ENCODE measurements around the gene EMX1. TPM values are rescaled to one million over a fixed set of nuclear protein-coding genes. Genes with fewer than 3 reads are reported as not detected.

The EMX1 gene
- total RNA-seq, 5 donors from 2014 or later (not counting 1 experiment from before 2014, with no cell fraction given) = not detected

DNA sequence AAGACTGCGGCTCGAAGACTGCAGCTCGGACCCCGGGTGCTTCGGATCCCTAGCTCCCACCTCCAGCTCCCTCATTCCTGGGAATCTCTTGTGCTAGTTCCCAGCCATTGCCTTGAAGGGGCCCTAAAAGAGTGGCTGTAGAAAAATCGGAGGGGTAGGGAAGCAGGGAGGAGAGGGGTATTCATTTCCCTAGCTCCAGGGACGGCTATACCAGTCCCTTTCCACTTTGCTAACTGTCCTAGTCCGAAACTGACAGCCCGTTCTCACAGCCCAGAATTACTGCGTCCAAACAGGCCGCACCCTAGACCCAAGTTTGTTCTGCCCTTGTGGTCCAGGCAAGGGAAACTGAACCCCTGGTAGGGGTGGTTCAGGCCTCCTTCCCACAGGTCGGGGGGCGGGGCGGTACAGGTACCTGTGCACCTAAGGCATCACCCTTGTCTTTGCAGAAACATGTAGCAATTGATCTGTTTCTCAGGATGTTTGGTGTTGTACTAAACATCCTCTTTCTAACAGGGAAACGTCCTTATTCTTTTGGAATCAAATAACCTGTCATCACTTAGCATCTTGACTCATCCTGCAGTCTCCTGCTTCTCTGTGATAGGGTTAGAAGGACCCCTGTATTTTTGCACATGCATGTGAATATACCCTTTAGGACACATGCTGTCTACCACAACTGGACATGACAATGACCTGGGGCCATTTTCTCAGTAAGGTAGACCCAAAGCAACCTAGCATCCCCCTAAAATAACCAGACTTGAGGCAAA, 4.0 kb downstream of the EMX1 start:
- CTCF ChIA-PET = interaction anchor here (0.6 to 0.7 kb wide), 2 partner anchors 14 to 771 kb away, joined by 3 read pairs; no protein-coding TSS in a partner anchor
- Histone ChIP-seq H3K4me1 (ENCODE audit: control insufficient read depth in 1 of 2, extremely low read depth in 1 of 2, insufficient read depth in 2 of 2, low read length in 2 of 2) (peaks cover 8 to 48% of the 10 kb centered on the region in 2 experiments), H3K9me3 (no peaks in the 10 kb centered on the region), H3K27me3 (replicated peaks in 1 of 2; ENCODE audit: control insufficient read depth in 2 of 2, extremely low read depth in 1 of 2, insufficient read depth in 2 of 2, low read length in 1 of 2) (peaks cover 14 to 85% of the 10 kb centered on the region in 2 experiments), H3K27ac (ENCODE audit: low read length) (no peak overlapping the region), H3K36me3 (ENCODE audit: control insufficient read depth in 2 of 2, extremely low read depth in 1 of 2, insufficient read depth in 1 of 2, low read length in 1 of 2) (no peaks in the 10 kb centered on the region), H3K4me3 (ENCODE audit: control insufficient read depth in 1 of 2, extremely low read depth in 1 of 2, low read length in 1 of 2) (no peak overlapping the region)
- peak in 1 of 35 experiments; percentile 16 for DNase-seq
- Mint-ChIP-seq H3K36me3 (no peaks in the 10 kb centered on the region), H3K9me3 (no peaks in the 10 kb centered on the region), H3K27me3 (peaks cover 47 to 72% of the 10 kb centered on the region in 2 donors), H3K27ac (no peak overlapping the region), H3K4me3 (peak overlapping the region in 1 of 3 donors; percentile 7), H3K4me1 (peaks cover 14 to 40% (median 34%) of the 10 kb centered on the region in 3 donors)
- 22% methylated on average over 3 of the region's 15 CpGs for WGBS (ENCODE audit: insufficient coverage)
- ATAC-seq (replicated peaks in 1 of 4) = no peak
- POLR2A ChIA-PET = no interaction called here

DNA sequence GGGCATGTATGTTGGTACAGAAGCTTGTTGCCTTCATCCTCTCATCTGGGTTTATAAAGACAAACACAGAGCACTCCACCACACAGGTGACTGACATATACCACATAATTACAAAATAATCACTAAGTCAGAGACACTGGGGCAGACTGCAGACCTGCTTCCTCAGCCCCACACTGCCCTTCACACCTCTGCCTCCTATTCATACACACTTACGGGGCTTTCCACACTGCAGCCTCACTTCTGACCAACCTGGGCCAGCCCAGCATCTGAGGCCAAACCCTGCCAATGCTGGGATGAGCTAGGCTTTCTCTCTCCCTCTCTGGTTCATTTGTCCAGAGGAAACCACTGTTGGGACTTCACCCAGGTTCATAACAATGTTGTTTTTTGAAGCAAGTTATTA, 4.5 kb downstream of the EMX1 start:
- H3K9me3 ChIP-seq = no peaks in the 10 kb centered on the region
- DNase-seq (peak in 1 of 35 experiments; percentile 14), ATAC-seq (replicated peaks in 1 of 4) (no peak)
- CTCF ChIA-PET = interaction anchor here in 1 of 2 donors (0.7 kb wide), 1 partner anchor 772 kb away, joined by 3 read pairs; no protein-coding TSS in a partner anchor
- peaks cover 3 to 42% of the 10 kb centered on the region in 2 experiments for H3K4me1 ChIP-seq (ENCODE audit: control insufficient read depth in 1 of 2, extremely low read depth in 1 of 2, insufficient read depth in 2 of 2, low read length in 2 of 2)
- Mint-ChIP-seq H3K9me3 (no peaks in the 10 kb centered on the region), H3K4me1 (peaks cover 12 to 37% (median 31%) of the 10 kb centered on the region in 3 donors), H3K4me3 (no peak overlapping the region), H3K27me3 (peaks cover 47 to 68% of the 10 kb centered on the region in 2 donors), H3K27ac (peak overlapping the region in 1 of 2 donors; percentile 40), H3K36me3 (no peaks in the 10 kb centered on the region)
- WGBS (ENCODE audit: insufficient coverage) = 70% methylated on average over 1 of the region's 1 CpG
- POLR2A ChIA-PET = no interaction called here
- H3K27ac ChIP-seq (ENCODE audit: low read length) = no peak overlapping the region
- H3K4me3 ChIP-seq (ENCODE audit: control insufficient read depth in 1 of 2, extremely low read depth in 1 of 2, low read length in 1 of 2) = no peak overlapping the region
- peaks cover 18 to 81% of the 10 kb centered on the region in 2 experiments for H3K27me3 ChIP-seq (replicated peaks in 1 of 2; ENCODE audit: control insufficient read depth in 2 of 2, extremely low read depth in 1 of 2, insufficient read depth in 2 of 2, low read length in 1 of 2)
- H3K36me3 ChIP-seq (ENCODE audit: control insufficient read depth in 2 of 2, extremely low read depth in 1 of 2, insufficient read depth in 1 of 2, low read length in 1 of 2) = no peaks in the 10 kb centered on the region

DNA sequence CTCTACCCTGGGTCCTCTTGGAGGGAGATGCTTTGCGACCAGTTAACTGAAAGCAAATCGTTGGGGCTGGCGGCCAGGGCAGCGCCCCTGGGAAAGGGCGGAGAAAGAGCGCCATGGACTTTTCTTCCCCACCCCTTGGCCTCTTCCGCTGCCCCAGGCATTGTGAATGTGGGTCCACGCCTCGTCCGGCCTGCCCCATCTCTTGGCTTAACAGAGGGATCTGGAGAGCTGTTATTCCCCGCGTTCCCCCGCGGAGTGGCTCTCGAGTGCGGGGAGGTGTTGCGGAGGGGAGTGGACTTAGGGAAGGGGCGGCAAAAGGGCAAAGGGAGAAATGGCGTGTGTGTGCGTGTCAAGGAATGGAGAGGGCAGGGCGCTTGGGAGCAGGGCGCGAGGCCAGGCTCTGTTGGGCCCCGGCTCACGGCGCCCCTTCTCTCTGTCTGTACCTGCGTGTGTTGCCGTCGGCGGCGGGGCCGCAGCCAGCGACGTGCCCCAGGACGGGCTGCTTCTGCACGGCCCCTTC, 6.6 kb downstream of the EMX1 start:
- Mint-ChIP-seq H3K36me3 (no peaks in the 10 kb centered on the region), H3K4me3 (peak overlapping the region in 1 of 3 donors; percentile 50)

DNA sequence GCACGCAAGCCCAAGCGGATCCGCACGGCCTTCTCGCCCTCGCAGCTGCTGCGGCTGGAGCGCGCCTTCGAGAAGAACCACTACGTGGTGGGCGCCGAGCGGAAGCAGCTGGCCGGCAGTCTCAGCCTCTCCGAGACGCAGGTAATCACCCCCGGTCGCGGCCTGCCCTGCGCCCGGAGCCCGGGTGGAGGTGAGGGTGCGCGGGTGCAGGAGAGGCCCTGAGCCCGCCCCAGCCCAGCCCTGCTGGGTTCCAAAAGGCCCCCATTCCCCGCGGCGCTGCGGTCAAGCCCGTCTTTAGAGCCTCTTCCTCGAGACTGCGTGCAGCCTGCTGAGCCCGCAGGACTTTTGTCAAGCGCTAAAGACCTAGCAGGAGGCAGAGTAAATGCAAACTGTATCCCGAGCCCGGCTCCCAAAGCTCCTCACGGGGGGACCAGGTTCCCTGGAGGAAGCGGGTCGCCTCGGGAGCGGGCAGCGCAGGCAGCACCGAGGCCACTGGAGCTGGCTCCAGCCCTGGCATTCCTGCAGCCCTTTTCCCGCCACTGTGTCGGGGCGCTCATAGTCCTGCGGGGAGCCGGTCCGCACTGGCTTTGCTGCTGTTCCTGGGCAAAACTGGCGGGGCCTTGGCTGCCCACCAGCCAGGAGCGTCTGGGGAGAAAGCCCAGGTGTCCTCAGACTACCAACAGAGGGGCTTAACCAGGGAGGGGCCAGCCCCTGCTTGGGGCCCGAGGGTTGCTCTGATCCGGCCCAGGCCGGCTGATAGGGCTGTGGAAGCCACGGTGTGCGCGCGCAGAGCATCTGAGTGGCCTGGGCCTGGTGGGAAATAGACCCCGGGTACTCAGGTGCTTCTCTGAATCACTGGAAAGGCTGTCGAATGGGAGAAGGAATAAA, 7.3 kb downstream of the EMX1 start:
- H3K9me3 Mint-ChIP-seq = no peaks in the 10 kb centered on the region
- Histone ChIP-seq H3K4me3 (ENCODE audit: control insufficient read depth in 1 of 2, extremely low read depth in 1 of 2, low read length in 1 of 2) (no peak overlapping the region), H3K9me3 (no peaks in the 10 kb centered on the region), H3K4me1 (ENCODE audit: control insufficient read depth in 1 of 2, extremely low read depth in 1 of 2, insufficient read depth in 2 of 2, low read length in 2 of 2) (peaks cover 0 to 29% of the 10 kb centered on the region in 2 experiments), H3K27ac (ENCODE audit: low read length) (no peak overlapping the region), H3K36me3 (ENCODE audit: control insufficient read depth in 2 of 2, extremely low read depth in 1 of 2, insufficient read depth in 1 of 2, low read length in 1 of 2) (no peaks in the 10 kb centered on the region), H3K27me3 (replicated peaks in 1 of 2; ENCODE audit: control insufficient read depth in 2 of 2, extremely low read depth in 1 of 2, insufficient read depth in 2 of 2, low read length in 1 of 2) (peaks cover 23 to 78% of the 10 kb centered on the region in 2 experiments)
- H3K4me3 Mint-ChIP-seq = peak overlapping the region in 1 of 3 donors; percentile 50
- peak in 1 of 35 experiments; percentile 20 for DNase-seq
- ChIA-PET CTCF (no interaction called here), POLR2A (no interaction called here)
- WGBS (ENCODE audit: insufficient coverage) = 6% methylated on average over 61 of the region's 61 CpGs
- H3K27me3 Mint-ChIP-seq = peaks cover 39 to 52% of the 10 kb centered on the region in 2 donors
- H3K36me3 Mint-ChIP-seq = no peaks in the 10 kb centered on the region
- ATAC-seq (replicated peaks in 1 of 4) = peak in 2 of 4 experiments; percentile 11 to 20
- H3K27ac Mint-ChIP-seq = no peak overlapping the region
- H3K4me1 Mint-ChIP-seq = peaks cover 3 to 23% (median 19%) of the 10 kb centered on the region in 3 donors

More for the DNA sequence above, 6.6 kb downstream of the EMX1 start:
- Mint-ChIP-seq H3K27ac (no peak overlapping the region), H3K27me3 (peaks cover 43 to 59% of the 10 kb centered on the region in 2 donors), H3K4me1 (peaks cover 9 to 29% (median 24%) of the 10 kb centered on the region in 3 donors), H3K9me3 (no peaks in the 10 kb centered on the region)
- Histone ChIP-seq H3K4me1 (ENCODE audit: control insufficient read depth in 1 of 2, extremely low read depth in 1 of 2, insufficient read depth in 2 of 2, low read length in 2 of 2) (peaks cover 0 to 30% of the 10 kb centered on the region in 2 experiments), H3K9me3 (no peaks in the 10 kb centered on the region), H3K27ac (ENCODE audit: low read length) (no peak overlapping the region), H3K4me3 (ENCODE audit: control insufficient read depth in 1 of 2, extremely low read depth in 1 of 2, low read length in 1 of 2) (no peak overlapping the region), H3K36me3 (ENCODE audit: control insufficient read depth in 2 of 2, extremely low read depth in 1 of 2, insufficient read depth in 1 of 2, low read length in 1 of 2) (no peaks in the 10 kb centered on the region), H3K27me3 (replicated peaks in 1 of 2; ENCODE audit: control insufficient read depth in 2 of 2, extremely low read depth in 1 of 2, insufficient read depth in 2 of 2, low read length in 1 of 2) (peaks cover 23 to 81% of the 10 kb centered on the region in 2 experiments)
- ChIA-PET CTCF (no interaction called here), POLR2A (no interaction called here)
- WGBS (ENCODE audit: insufficient coverage) = 8% methylated on average over 36 of the region's 36 CpGs
- peak in 1 of 35 experiments; percentile 17 for DNase-seq
- peak in 1 of 4 experiments; percentile 27 for ATAC-seq (replicated peaks in 1 of 4)

DNA sequence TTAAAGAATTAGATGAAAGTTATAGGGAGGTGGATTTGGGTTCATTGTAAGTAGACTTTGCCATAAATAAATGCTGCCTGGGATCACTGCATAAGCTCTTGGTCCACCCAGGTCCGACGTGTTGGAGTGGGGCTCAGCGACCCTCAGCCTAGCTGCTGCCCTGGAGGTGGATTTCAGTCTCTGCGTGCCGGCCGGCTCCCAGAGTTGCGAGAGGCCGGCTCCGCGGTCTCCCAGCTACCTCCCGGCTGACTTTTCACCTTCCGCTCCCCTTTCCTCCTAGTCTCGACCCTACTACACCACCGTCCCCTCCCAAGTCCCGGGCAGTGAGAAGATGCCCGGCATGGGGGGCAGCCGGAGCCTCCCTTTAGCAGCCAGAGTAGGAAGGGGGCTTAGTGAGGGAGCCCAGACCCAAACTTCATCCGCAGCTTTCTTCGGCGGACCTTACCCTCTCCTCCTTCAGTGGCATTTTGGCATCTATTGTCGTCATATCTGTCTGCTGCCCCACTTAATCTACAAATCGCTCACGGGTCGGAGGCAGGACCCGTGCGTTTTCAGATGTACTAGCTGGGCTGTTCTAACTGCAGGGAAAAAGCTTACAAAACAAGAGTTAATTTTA, 8.1 kb downstream of the EMX1 start:
- ATAC-seq (replicated peaks in 1 of 4) (no peak), DNase-seq (peak in 1 of 35 experiments; percentile 2)
- H3K4me3 Mint-ChIP-seq = no peak overlapping the region
- no peaks in the 10 kb centered on the region for H3K9me3 Mint-ChIP-seq
- peaks cover 23 to 72% of the 10 kb centered on the region in 2 experiments for H3K27me3 ChIP-seq (replicated peaks in 1 of 2; ENCODE audit: control insufficient read depth in 2 of 2, extremely low read depth in 1 of 2, insufficient read depth in 2 of 2, low read length in 1 of 2)
- peaks cover 38 to 44% of the 10 kb centered on the region in 2 donors for H3K27me3 Mint-ChIP-seq
- H3K36me3 ChIP-seq (ENCODE audit: control insufficient read depth in 2 of 2, extremely low read depth in 1 of 2, insufficient read depth in 1 of 2, low read length in 1 of 2) = no peaks in the 10 kb centered on the region
- H3K4me1 Mint-ChIP-seq = peaks cover 0 to 17% (median 15%) of the 10 kb centered on the region in 3 donors
- POLR2A ChIA-PET = no interaction called here
- no peaks in the 10 kb centered on the region for H3K9me3 ChIP-seq
- no peaks in the 10 kb centered on the region for H3K36me3 Mint-ChIP-seq
- peaks cover 0 to 21% of the 10 kb centered on the region in 2 experiments for H3K4me1 ChIP-seq (ENCODE audit: control insufficient read depth in 1 of 2, extremely low read depth in 1 of 2, insufficient read depth in 2 of 2, low read length in 2 of 2)
- CTCF ChIA-PET = interaction anchor here in 1 of 2 donors (1.0 kb wide), 1 partner anchor 61 kb away, joined by 4 read pairs; no protein-coding TSS in a partner anchor
- no peak overlapping the region for H3K27ac ChIP-seq (ENCODE audit: low read length)
- WGBS (ENCODE audit: insufficient coverage) = 24% methylated on average over 5 of the region's 26 CpGs
- H3K27ac Mint-ChIP-seq = no peak overlapping the region
- H3K4me3 ChIP-seq (ENCODE audit: control insufficient read depth in 1 of 2, extremely low read depth in 1 of 2, low read length in 1 of 2) = no peak overlapping the region
